Measurements from ENCODE around the gene GAN. TPM values are rescaled to one million over a fixed set of nuclear protein-coding genes. Genes with fewer than 3 reads are reported as not detected.

Gene GAN
- total RNA-seq, 1 donor from 2014 or later: 20.9 TPM

DNA sequence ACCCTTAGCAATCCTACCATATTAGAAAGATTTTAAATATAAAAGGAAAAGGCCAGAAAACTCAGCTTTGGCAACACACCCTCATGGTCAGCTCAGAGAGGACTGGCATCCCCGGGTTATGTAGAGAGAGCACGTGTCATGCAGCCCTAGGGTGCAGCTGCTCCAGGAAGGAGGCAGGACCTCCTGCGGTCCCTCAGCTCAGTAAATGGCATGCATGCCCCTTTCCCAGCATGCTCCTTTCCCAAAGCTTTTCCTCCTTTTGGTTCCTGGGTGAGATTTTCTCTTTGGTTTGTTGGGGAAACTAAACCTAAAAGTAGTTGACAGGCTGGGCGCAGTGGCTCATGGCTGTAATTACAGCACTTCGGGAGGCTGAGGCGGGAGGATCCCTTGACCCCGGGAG, 3.9 kb downstream of the GAN start:
- no peak overlapping the region for H3K9ac ChIP-seq (ENCODE audit: low read length)
- no peaks in the 10 kb centered on the region for H3K27me3 Mint-ChIP-seq (ENCODE audit: low read depth, unreplicated experiment)
- no peaks in the 10 kb centered on the region for H3K9me3 Mint-ChIP-seq (ENCODE audit: unreplicated experiment)
- H3K4me1 Mint-ChIP-seq (ENCODE audit: low read depth, unreplicated experiment): peaks cover 38% of the 10 kb centered on the region
- H3K36me3 ChIP-seq (ENCODE audit: insufficient read depth, low read length): no peaks in the 10 kb centered on the region
- H3K4me2 ChIP-seq (ENCODE audit: low read length): peak overlapping the region; percentile 64
- no peaks in the 10 kb centered on the region for H3K9me3 ChIP-seq (ENCODE audit: insufficient read depth, low read depth, low read length)
- FAIRE-seq (no peak), DNase-seq (ENCODE audit: low read depth) (no peak)
- H2AFZ ChIP-seq (ENCODE audit: low read depth, low read length): no peak overlapping the region
- no peak overlapping the region for H3K27ac ChIP-seq (ENCODE audit: low read depth, low read length)
- no peak overlapping the region for H3K4me3 Mint-ChIP-seq (ENCODE audit: unreplicated experiment)
- H3K36me3 Mint-ChIP-seq (ENCODE audit: low read depth, unreplicated experiment): no peaks in the 10 kb centered on the region
- H4K20me1 ChIP-seq (ENCODE audit: insufficient read depth, low read length): peaks cover 43% of the 10 kb centered on the region
- peaks cover 32% of the 10 kb centered on the region for H3K4me1 ChIP-seq (ENCODE audit: insufficient read depth, low read length)
- TF ChIP-seq, protein P1, sequence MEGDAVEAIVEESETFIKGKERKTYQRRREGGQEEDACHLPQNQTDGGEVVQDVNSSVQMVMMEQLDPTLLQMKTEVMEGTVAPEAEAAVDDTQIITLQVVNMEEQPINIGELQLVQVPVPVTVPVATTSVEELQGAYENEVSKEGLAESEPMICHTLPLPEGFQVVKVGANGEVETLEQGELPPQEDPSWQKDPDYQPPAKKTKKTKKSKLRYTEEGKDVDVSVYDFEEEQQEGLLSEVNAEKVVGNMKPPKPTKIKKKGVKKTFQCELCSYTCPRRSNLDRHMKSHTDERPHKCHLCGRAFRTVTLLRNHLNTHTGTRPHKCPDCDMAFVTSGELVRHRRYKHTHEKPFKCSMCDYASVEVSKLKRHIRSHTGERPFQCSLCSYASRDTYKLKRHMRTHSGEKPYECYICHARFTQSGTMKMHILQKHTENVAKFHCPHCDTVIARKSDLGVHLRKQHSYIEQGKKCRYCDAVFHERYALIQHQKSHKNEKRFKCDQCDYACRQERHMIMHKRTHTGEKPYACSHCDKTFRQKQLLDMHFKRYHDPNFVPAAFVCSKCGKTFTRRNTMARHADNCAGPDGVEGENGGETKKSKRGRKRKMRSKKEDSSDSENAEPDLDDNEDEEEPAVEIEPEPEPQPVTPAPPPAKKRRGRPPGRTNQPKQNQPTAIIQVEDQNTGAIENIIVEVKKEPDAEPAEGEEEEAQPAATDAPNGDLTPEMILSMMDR (IDR thresholded peaks at IDR 0.05; ENCODE audit: insufficient read depth, low read depth, low read length): no peak
- TF ChIP-seq EZH2 (IDR thresholded peaks at IDR 0.05; ENCODE audit: insufficient read depth, low read length): no peak
- no peak overlapping the region for H3K4me3 ChIP-seq (ENCODE audit: insufficient read depth, low read depth, low read length)
- no peaks in the 10 kb centered on the region for H3K27me3 ChIP-seq (ENCODE audit: insufficient read depth, low read length)
- H3K79me2 ChIP-seq (ENCODE audit: insufficient read depth, low read length): peaks cover 86% of the 10 kb centered on the region
- H3K27ac Mint-ChIP-seq (ENCODE audit: unreplicated experiment): peak overlapping the region; percentile 7

DNA sequence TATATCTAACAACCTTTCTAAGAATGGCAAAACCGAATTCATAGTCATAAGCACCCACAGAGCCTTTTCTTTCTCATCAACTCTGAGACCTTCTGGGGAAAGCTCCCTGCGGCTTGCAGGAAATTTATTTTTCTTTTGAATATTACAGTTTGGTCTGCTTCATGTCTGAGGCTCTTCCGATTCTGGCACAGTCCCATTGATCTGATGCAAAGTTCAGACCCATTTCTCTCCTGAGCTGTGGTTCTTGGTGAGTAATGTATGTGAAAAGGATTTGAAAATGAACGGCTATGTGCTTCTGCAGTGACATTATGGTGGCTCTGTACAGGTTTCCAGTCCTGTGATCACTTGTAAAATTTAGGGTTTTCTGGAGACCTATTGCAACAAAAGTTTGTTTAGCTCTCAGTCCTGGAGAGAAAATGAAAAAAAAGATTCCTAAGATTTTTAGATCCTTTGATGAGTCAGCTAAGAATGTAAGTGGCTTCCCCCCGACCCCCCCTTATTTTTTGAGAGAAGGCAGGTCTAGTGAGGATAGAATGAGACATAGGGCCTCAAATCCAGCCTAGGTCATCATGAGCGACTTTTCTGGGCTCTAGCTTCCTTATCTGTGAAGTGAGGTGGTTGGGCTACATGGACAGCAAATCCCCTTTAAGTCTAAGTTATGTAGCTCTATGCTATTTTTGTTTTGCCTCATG, 4.6 kb downstream of the GAN start:
- Mint-ChIP-seq H3K27ac (ENCODE audit: unreplicated experiment) (peak overlapping the region; percentile 92), H3K4me3 (ENCODE audit: unreplicated experiment) (peak overlapping the region; percentile 72), H3K9me3 (ENCODE audit: unreplicated experiment) (no peaks in the 10 kb centered on the region), H3K4me1 (ENCODE audit: low read depth, unreplicated experiment) (peaks cover 38% of the 10 kb centered on the region), H3K27me3 (ENCODE audit: low read depth, unreplicated experiment) (no peaks in the 10 kb centered on the region), H3K36me3 (ENCODE audit: low read depth, unreplicated experiment) (peaks cover 3% of the 10 kb centered on the region)
- Histone ChIP-seq H3K4me2 (ENCODE audit: low read length) (peak overlapping the region; percentile 77), H3K4me3 (ENCODE audit: insufficient read depth, low read depth, low read length) (peak overlapping the region; percentile 7), H4K20me1 (ENCODE audit: insufficient read depth, low read length) (peaks cover 46% of the 10 kb centered on the region), H3K9ac (ENCODE audit: low read length) (peak overlapping the region; percentile 48), H3K79me2 (ENCODE audit: insufficient read depth, low read length) (peaks cover 86% of the 10 kb centered on the region), H3K27me3 (ENCODE audit: insufficient read depth, low read length) (no peaks in the 10 kb centered on the region), H2AFZ (ENCODE audit: low read depth, low read length) (no peak overlapping the region), H3K4me1 (ENCODE audit: insufficient read depth, low read length) (peaks cover 26% of the 10 kb centered on the region), H3K9me3 (ENCODE audit: insufficient read depth, low read depth, low read length) (no peaks in the 10 kb centered on the region), H3K36me3 (ENCODE audit: insufficient read depth, low read length) (no peaks in the 10 kb centered on the region), H3K27ac (ENCODE audit: low read depth, low read length) (peak overlapping the region; percentile 40)
- peak; percentile 74 for DNase-seq (ENCODE audit: low read depth)
- TF ChIP-seq, protein P1 (IDR thresholded peaks at IDR 0.05; ENCODE audit: insufficient read depth, low read depth, low read length): no peak
- no peak for TF ChIP-seq EZH2 (IDR thresholded peaks at IDR 0.05; ENCODE audit: insufficient read depth, low read length)
- no peak for FAIRE-seq

DNA sequence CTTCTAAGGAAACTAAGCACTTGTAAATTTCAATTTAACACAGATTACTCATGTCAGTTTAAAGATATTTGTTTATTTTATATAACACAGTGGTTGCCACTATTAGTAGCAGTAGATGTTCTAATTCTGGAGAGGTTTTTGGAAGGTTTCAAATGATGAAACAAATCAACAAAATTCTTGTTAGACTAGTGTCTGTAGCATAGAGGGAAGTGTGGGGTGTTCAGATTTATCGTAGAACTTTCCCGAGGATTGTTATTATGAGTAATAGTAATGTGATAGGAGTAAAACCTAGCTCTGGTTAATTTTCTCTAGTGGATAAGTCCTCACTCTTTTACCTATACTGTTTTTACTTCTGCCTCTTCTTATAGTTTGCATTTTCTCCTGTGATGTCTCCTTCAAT, 6.3 kb downstream of the GAN start:
- no peaks in the 10 kb centered on the region for H3K9me3 ChIP-seq (ENCODE audit: insufficient read depth, low read depth, low read length)

More for the DNA sequence above, 6.3 kb downstream of the GAN start:
- H2AFZ ChIP-seq (ENCODE audit: low read depth, low read length): no peak overlapping the region
- Mint-ChIP-seq H3K27me3 (ENCODE audit: low read depth, unreplicated experiment) (no peaks in the 10 kb centered on the region), H3K27ac (ENCODE audit: unreplicated experiment) (peak overlapping the region; percentile 88), H3K9me3 (ENCODE audit: unreplicated experiment) (no peaks in the 10 kb centered on the region), H3K36me3 (ENCODE audit: low read depth, unreplicated experiment) (peaks cover 7% of the 10 kb centered on the region), H3K4me3 (ENCODE audit: unreplicated experiment) (no peak overlapping the region), H3K4me1 (ENCODE audit: low read depth, unreplicated experiment) (peaks cover 40% of the 10 kb centered on the region)
- peaks cover 54% of the 10 kb centered on the region for H4K20me1 ChIP-seq (ENCODE audit: insufficient read depth, low read length)
- FAIRE-seq (no peak), DNase-seq (ENCODE audit: low read depth) (peak; percentile 16)
- H3K27ac ChIP-seq (ENCODE audit: low read depth, low read length): no peak overlapping the region
- TF ChIP-seq, protein P1 (IDR thresholded peaks at IDR 0.05; ENCODE audit: insufficient read depth, low read depth, low read length): no peak
- no peak for TF ChIP-seq EZH2 (IDR thresholded peaks at IDR 0.05; ENCODE audit: insufficient read depth, low read length)
- peaks cover 21% of the 10 kb centered on the region for H3K4me1 ChIP-seq (ENCODE audit: insufficient read depth, low read length)
- H3K27me3 ChIP-seq (ENCODE audit: insufficient read depth, low read length): no peaks in the 10 kb centered on the region
- H3K36me3 ChIP-seq (ENCODE audit: insufficient read depth, low read length): no peaks in the 10 kb centered on the region
- H3K79me2 ChIP-seq (ENCODE audit: insufficient read depth, low read length): peaks cover 89% of the 10 kb centered on the region
- no peak overlapping the region for H3K9ac ChIP-seq (ENCODE audit: low read length)
- no peak overlapping the region for H3K4me2 ChIP-seq (ENCODE audit: low read length)
- no peak overlapping the region for H3K4me3 ChIP-seq (ENCODE audit: insufficient read depth, low read depth, low read length)

Data from astrocyte (in vitro differentiated cells and primary cell).